ENCODE data around the gene LAPTM5. TPM values are rescaled to one million over a fixed set of nuclear protein-coding genes. Genes with fewer than 3 reads are reported as not detected.

LAPTM5 gene
- total RNA-seq, 1 experiment from 2014 or later = 1.9 TPM

DNA sequence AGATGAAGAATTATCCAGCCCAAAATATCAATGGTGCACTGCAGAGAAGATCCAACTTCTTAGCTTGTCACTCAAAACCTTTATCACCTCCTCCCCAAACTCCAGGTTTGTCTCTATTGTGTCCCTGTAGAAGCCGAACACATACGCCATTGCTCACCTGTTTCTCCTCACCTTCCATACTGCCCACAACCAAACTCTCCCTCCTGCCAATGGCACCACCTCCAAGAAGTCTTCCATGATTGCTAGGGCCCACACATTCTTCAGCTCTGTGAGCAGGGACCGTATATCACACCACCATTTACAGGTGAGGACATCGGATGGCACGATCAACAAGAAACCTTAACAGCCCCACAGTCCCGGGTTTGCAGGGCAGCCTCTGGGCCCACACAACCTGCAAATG lies 2.2 kb downstream of the LAPTM5 start:
- in situ Hi-C loops (cut with HindIII; ENCODE audit: low pct_unique_long_range_greater_than_20kb, low sequenced_read_pairs) = no loop called here
- CTCF ChIA-PET = no interaction called here
- Histone ChIP-seq H3K4me3 (ENCODE audit: low read depth in 2 of 2, low read length in 2 of 2) (no peak overlapping the region), H3K9me3 (ENCODE audit: control insufficient read depth, insufficient read depth, low read depth, low read length) (no peaks in the 10 kb centered on the region), H3K36me3 (ENCODE audit: control insufficient read depth, insufficient read depth, low read length) (no peaks in the 10 kb centered on the region), H3K27me3 (ENCODE audit: control insufficient read depth, insufficient read depth, low read length) (no peaks in the 10 kb centered on the region), H3K27ac (ENCODE audit: low read length) (no peak overlapping the region), H3K4me1 (ENCODE audit: control insufficient read depth, insufficient read depth, low read length) (0 out of 2 replicates have a peak, but pooled peaks cover 5% of the 10 kb centered on the region)
- no TSS peak for BruUV-seq (replicated peaks)
- TF ChIP-seq, protein P1, sequence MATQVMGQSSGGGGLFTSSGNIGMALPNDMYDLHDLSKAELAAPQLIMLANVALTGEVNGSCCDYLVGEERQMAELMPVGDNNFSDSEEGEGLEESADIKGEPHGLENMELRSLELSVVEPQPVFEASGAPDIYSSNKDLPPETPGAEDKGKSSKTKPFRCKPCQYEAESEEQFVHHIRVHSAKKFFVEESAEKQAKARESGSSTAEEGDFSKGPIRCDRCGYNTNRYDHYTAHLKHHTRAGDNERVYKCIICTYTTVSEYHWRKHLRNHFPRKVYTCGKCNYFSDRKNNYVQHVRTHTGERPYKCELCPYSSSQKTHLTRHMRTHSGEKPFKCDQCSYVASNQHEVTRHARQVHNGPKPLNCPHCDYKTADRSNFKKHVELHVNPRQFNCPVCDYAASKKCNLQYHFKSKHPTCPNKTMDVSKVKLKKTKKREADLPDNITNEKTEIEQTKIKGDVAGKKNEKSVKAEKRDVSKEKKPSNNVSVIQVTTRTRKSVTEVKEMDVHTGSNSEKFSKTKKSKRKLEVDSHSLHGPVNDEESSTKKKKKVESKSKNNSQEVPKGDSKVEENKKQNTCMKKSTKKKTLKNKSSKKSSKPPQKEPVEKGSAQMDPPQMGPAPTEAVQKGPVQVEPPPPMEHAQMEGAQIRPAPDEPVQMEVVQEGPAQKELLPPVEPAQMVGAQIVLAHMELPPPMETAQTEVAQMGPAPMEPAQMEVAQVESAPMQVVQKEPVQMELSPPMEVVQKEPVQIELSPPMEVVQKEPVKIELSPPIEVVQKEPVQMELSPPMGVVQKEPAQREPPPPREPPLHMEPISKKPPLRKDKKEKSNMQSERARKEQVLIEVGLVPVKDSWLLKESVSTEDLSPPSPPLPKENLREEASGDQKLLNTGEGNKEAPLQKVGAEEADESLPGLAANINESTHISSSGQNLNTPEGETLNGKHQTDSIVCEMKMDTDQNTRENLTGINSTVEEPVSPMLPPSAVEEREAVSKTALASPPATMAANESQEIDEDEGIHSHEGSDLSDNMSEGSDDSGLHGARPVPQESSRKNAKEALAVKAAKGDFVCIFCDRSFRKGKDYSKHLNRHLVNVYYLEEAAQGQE (IDR thresholded peaks at IDR 0.05; ENCODE audit: insufficient read depth in 1 of 2, low read depth in 2 of 2, low read length in 1 of 2) = no peak
- POLR2A ChIA-PET = no interaction called here
- DNase-seq (ENCODE audit: low read depth, low spot score) = no peak
- ATAC-seq = no peak
- intact Hi-C loops (cut with micrococcal nuclease; ENCODE audit: unreplicated experiment) = no loop called here

DNA sequence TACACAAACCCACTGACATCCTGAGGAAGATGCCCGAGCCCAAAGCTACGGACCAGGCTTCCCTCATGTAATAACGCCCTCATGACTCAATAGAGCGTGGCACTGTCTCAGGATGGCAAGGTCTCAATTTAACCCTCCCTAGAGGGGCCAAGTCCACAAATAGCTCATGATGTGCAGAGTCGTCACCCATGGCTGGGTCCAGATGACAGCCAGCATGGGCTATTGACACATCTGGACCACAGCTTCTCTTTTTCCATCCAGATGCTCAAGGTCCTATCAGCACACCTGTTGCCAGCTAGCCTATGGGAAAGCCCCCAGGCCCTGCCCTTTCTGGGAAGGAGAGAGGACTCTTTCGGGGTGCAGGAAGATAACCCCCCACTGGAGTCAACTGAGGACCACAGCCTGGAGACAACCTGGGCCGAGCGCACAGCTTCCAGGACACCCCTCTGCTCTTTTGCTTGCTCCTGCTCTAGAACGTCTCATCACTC lies 2.8 kb downstream of the LAPTM5 start:
- ATAC-seq (no peak), DNase-seq (ENCODE audit: low read depth, low spot score) (no peak)
- no peaks in the 10 kb centered on the region for H3K27me3 ChIP-seq (ENCODE audit: control insufficient read depth, insufficient read depth, low read length)
- CTCF ChIA-PET = no interaction called here
- no peaks in the 10 kb centered on the region for H3K36me3 ChIP-seq (ENCODE audit: control insufficient read depth, insufficient read depth, low read length)
- TF ChIP-seq, protein P2, sequence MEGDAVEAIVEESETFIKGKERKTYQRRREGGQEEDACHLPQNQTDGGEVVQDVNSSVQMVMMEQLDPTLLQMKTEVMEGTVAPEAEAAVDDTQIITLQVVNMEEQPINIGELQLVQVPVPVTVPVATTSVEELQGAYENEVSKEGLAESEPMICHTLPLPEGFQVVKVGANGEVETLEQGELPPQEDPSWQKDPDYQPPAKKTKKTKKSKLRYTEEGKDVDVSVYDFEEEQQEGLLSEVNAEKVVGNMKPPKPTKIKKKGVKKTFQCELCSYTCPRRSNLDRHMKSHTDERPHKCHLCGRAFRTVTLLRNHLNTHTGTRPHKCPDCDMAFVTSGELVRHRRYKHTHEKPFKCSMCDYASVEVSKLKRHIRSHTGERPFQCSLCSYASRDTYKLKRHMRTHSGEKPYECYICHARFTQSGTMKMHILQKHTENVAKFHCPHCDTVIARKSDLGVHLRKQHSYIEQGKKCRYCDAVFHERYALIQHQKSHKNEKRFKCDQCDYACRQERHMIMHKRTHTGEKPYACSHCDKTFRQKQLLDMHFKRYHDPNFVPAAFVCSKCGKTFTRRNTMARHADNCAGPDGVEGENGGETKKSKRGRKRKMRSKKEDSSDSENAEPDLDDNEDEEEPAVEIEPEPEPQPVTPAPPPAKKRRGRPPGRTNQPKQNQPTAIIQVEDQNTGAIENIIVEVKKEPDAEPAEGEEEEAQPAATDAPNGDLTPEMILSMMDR (IDR thresholded peaks at IDR 0.05) = no peak
- TF ChIP-seq SIN3A (IDR thresholded peaks at IDR 0.05; ENCODE audit: borderline replicate concordance, insufficient read depth, low read depth, low read length) = no peak
- TF ChIP-seq, protein P1 (IDR thresholded peaks at IDR 0.05; ENCODE audit: insufficient read depth in 1 of 2, low read depth in 2 of 2, low read length in 1 of 2) = no peak
- TF ChIP-seq TCF7L2 (IDR thresholded peaks at IDR 0.05; ENCODE audit: low read depth, low read length) = no peak
- no peak overlapping the region for H3K27ac ChIP-seq (ENCODE audit: low read length)
- H3K9me3 ChIP-seq (ENCODE audit: control insufficient read depth, insufficient read depth, low read depth, low read length) = no peaks in the 10 kb centered on the region
- POLR2A ChIA-PET = no interaction called here
- in situ Hi-C loops (cut with HindIII; ENCODE audit: low pct_unique_long_range_greater_than_20kb, low sequenced_read_pairs) = no loop called here
- BruUV-seq (replicated peaks) = no TSS peak
- intact Hi-C loops (cut with micrococcal nuclease; ENCODE audit: unreplicated experiment) = no loop called here
- H3K4me3 ChIP-seq (ENCODE audit: low read depth in 2 of 2, low read length in 2 of 2) = no peak overlapping the region
- H3K4me1 ChIP-seq (ENCODE audit: control insufficient read depth, insufficient read depth, low read length) = peaks cover 7% of the 10 kb centered on the region; the same call in 1 of the 2 replicates
